Stimulated activated CD8-positive, alpha-beta memory T cell treated with anti-CD3 and anti-CD28 coated beads, Interleukin-15, amount 100 ng/mL, for 1 hour (primary cell): Measurements from ENCODE around the gene NSA2.
"Not testable (repeated sequence)": the region's sequence is repeated elsewhere in the genome, so short reads cannot be mapped to it uniquely, and the experiment has no call there.

Experiments
- DNase-seq: peaks from one replicate; pipeline ENCODE4 v3.0.0-alpha.2; 2020; ENCODE audit warnings: low read depth

NSA2 gene

DNA sequence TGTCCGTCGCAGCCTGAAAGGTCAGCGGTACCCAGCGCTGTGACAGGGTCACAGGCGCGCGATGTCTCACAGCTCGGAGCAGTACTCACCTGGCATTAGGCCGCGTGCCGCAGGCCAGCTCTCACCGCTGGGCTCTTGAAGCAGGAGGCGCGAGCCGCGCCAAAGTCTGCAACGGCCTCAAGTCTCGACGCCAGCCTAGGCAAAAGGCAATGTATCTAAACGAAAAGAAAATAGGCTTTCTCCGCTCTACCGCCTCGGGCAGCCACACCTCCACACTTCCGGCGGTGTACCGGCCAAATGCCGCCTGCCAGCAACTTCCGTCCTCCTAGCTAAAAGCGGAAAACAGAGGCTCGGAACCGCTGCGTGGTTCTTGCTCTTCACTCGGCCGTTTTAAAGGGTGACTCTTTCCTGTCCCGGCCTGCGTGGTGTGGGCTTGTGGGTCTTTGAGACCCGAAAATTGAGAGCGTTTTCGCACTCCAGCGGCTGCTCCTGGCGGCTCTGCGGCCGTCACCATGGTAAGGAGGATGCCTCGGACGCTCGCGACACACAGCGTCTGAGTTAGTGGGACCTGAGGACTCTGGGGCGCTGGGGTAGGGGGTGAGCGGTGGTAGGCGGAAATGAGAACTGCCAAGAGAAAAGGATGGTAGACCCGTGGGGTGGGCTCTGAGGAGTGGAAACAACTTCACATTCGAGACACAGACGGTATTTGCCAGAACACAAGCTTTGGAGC is at the start of gene NSA2, which contains the start of gene GFM2:
TSS of gene NSA2 (plus strand) at position 401 of the 730 bp plus-strand sequence. CDS start at position 513, 112 bp downstream.
TSS of gene GFM2 (minus strand) at position 269 of the 730 bp plus-strand sequence. CDS start 3,375 bp downstream, outside the sequence.
- peak; percentile 89 for DNase-seq

DNA sequence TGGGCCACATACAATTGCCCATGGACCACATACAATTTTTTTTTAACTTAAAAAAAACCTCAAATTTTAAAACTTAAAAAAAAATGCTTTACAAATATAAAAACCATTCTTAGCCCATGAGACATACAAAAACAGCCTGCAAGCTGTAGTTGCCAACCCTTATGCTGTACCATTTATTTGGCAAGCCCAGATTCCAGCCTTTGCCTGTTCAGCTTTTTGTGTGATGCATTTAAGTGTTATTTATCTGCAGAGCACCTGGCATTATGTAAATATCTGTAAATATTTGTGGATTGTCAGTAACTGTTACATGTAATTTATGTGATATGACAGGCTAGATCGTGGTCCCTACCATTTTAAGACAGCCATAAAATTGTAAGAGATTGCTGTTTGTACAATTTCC is 49.5 kb upstream of the NSA2 start:
- no peak for DNase-seq

DNA sequence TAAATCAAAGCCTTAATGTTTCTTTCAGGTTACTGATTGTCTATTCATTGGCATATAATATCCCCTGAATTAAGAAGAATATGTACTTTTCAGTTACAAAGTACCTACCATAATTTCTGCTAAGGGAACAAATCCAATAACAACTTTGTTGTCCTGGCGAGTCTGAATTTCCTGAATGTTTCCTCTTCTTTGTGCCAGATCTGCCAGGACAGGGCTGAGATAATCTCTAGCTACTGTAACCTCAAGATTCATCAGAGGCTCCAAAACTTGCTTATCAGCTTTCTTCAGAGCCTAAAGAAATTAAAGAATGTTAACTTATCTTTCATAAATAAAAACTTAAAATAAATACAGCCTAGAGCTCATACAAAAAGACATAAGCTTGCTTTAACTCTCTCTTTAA is 44.8 kb upstream of the NSA2 start:
- DNase-seq, result no peak

DNA sequence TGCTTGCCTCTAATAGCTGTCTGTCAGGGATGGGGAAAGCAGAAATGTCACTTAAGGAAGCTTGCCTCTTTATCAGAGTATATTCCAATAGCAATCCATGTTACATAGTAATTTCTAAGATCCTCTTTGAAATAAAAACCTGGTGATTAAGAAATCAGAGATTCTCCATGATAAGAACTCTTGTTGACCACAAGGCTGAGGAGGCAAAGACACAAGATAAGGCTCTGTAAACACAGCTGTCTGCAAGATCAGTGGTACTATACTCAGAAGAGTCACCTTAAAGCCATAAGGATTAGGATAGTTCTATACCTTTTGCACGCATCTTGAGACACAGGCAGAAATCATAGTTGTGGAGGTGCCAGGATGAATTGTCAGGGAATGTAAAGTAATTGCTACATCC is 41.7 kb upstream of the NSA2 start:
- DNase-seq, result no peak

DNA sequence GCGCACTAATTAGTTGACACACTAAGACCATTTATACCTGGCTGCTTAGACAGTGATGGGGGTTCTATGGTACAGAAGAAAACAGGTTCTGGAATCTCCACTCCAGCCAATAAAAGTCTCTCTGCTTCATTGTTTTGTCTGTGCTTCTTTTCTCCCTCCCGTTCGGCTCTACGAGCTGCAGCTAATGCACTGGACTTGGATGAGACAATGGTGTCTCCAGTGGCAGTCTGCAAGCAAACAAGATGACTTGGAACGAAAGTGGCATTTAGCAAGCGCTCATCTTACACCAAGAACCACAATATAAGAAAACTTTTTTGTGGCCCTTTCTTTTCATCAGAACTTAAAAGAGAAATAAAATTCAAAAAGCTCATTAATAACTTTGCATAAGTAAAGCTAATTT is 30.3 kb upstream of the NSA2 start:
- no peak for DNase-seq

DNA sequence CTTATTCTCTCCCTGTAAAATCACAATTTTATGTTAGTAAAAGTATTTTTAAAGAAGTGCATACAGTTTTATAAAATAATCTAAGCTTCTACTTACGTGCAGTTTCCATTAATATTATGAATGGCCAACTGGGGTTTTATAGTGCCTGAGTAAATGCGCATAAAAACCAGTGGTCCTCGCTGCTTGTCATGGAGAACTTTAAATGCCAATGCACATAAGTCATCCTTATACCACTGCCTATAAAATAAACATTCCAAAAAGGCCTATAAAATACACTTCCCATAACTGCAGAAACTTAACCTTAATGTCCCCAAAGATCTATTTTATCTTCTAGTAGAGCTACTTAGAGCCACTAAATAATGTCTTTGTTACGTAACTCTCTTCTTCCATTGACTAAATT is 28.6 kb upstream of the NSA2 start:
- no peak for DNase-seq

DNA sequence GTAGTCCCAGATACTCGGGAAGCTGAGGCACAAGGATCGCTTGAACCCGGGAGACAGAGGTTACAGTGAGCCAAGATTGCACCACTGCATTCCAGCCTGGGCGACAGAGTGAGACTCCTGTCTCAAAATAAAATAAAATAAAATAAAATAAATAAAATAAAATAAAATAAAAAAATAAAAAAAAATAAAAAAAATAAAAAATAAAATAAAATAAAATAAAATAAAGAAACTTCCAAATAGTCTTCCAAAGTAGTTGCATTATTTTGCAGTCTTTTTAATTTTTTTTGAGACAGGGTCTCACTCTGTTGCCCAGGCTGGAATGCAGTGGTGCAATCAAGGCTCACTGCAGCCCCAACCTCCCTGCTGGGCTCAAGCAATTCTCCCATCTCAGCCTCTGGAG is 18.3 kb upstream of the NSA2 start:
- not testable (repeated sequence) for DNase-seq

DNA sequence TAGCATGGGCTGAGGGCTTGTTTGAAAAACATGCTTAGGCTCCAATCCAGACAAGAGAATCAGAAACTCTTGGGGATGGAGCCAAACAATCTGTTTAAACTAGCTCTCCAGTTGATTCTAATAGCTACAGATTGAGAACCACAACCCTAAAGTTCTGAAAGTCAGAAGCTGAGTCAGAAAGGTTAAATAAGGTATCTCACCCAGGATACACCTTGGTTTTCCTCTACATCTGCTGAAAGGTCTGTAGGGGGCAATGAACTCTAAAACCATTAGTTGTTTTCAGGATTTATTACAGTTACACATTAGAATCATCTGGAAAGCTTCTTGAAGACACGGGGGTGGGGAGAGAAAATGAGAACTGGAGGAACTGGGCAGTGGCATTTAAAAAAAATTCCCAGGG is 5.8 kb upstream of the NSA2 start:
- DNase-seq, result no peak

DNA sequence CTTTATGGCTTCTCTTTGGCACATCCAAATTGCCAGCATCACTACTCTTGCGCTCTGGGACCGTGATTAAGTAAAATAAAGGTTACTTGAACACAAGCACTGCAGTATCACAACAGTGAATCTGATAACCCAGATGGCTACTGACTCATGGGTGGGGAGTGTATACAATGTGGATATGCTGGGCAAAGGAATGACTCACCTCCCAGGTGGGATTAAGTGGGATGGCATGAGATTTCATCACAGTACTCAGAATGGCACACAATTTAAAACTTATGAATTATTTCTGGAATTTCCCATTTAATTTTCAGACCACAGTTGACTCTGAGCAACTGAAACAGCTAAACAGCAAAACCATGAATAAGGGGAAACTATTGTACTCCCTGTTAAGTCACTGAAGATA is 4.5 kb upstream of the NSA2 start:
- no peak for DNase-seq

DNA sequence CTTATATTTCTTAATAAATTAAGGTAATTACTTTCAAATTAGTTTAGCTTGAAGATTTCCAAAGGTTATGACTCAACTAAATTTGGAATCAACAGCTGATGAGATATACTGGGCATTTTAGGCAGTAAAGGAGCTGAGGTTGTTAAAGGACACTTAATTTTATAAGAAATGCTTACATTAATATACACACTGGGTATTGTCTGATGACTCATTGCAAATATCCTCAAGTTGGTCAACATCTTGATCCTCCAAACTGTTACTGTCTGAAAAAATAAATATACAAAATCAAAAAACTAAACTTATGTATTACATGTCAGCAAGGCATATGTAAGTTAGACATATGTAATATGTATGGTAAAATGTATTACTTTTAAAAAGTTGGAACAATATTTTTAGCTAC is 3.5 kb upstream of the NSA2 start:
- DNase-seq, result no peak

DNA sequence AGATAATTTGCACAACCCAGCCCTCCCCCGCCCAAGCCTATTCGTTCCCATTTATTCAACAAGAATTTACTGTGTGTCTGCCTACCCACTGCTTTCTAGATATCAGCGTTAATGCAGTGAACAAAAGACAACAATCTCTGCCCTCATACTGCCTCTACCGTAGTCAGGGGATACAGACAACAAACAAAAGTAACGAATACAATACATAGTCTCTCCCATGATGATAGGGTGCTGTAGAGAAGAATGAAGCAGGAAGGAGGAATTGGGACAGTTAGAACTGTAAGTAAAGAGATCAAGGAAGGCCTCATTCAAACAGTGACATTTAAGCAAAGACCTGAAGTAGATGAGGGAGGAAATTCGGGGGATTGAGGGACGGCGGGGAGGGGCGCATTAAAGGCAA is 1.8 kb upstream of the NSA2 start:
- DNase-seq, result no peak

DNA sequence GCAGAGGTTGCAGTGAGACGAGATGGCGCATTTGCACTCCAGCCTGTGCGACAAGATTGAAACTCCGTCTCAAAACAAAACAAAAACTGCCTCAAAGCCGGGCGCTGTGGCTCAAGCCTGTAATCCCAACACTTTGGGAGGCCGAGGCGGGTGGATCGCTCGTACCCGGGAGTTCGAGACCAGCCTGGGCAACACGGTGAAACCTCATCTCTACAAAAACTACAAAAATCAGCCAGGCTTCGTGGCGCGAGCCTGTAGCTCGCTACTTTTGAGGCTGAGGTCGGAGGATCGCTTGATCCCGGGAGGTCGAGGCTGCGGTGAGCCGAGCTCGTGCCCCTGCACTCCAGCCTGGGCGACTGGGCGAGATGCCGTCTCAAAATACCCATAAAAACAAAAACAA is 1.1 kb upstream of the NSA2 start:
- DNase-seq, result no peak

DNA sequence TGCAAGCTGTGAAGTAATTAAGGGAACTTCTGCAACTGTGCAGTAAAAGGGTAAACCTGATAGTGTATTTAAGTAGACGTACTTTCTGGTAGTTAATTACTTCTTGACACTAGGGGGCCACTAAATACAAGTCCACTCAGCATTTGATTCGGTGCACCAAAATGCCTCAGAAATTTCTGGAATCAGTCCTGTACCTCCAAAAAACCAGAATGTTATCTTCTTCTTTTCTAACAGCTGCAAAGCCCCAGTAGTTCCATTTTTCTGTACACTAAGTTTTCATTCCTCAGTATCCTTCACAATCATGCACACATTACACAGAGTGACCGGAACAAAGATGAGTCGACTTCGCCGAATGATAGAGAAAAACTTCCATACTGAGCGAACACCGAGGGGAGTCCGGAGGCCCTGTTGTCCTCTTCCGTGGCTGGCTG is 616 bp upstream of the NSA2 start:
- no peak for DNase-seq

DNA sequence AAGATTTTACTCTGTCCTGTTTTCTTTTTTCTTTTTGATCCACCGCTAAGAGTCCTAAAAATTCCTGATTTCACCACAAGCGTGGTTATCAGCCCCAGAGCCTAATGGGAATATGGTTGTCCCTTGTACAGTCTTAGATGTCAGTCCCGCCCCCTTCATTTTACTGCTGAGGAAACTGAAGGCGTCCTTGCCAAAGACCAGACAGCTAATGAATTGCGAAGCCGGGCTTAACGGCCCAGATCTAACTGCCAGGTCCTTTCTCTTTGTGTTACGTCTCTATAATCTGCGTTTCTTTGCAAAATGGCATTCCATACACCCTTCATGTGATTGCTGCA is 497 bp downstream of the NSA2 start:
- no peak for DNase-seq

DNA sequence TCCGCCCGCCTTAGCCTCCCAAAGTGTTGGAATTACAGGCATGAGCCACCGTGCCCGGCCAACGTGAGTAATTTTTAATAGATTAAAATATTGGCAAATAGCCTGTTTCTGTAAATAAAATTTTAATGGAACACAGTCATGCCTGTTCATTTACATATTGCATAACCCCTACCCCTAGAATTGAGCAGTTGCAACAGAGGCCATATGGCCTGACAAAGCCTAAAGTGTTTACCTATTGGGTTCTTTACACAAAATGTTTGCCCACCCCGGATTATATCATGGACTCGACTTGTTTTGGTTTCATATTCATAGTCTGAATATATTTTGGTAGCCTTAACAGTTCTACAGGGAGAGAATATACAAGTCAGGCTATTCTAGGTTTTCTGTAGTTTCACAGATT is 5.3 kb downstream of the NSA2 start:
- DNase-seq, result no peak

DNA sequence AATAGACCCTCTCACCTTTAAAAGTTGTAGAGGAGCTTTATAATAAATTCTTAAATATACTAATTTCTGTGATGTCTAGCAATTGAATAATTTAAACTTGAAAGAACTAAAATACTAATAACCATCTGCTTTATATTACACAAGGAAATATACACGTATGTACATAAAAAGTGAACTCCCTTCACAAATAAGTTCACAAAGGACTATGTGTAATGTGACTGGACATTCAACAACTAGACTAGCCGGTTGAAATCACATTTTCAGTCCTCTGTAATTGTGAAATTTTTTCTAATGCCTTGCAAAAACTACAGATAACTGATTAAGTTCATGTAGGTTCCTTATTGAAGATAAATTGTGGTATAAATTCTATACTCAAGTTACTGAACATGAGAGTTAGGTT is 11.6 kb downstream of the NSA2 start:
- no peak for DNase-seq

DNA sequence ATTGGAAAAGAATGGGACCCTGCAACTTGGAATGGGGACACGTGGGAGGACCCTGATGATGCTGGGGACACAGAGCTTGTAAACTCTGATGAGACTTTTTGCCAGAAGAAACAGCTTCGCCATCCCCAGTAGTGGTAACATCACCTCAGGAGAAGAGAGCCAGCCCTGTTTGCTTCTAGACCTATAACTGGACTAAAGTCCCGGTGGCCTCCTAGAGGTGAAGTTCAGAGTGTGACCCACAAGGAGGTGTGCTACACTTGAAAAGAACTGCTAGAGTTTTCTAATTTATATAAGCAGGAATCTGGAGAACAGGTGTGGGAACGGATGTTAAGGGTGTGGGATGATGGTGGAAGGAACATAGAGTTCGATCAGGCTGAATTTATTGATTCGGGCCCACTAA is 19.8 kb downstream of the NSA2 start:
- no peak for DNase-seq

DNA sequence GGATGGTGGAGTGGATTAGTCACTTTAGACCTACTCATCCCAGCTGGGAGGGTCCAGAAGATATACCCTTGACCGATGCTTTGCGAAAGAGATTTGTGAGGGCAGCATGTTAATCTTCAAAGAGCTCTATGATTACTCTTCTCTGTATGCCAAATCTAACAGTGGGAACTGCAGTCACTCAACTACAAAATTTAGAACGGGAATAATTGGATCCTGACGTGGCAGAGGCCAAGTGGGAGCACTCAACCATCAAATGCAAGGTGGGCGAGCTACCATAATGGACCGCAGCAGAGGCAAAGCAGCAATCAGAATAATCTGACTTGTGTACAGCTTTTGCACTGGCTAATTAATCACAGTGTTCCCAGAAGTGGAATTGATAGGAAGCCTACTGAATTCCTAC is 20.4 kb downstream of the NSA2 start:
- DNase-seq, result no peak

DNA sequence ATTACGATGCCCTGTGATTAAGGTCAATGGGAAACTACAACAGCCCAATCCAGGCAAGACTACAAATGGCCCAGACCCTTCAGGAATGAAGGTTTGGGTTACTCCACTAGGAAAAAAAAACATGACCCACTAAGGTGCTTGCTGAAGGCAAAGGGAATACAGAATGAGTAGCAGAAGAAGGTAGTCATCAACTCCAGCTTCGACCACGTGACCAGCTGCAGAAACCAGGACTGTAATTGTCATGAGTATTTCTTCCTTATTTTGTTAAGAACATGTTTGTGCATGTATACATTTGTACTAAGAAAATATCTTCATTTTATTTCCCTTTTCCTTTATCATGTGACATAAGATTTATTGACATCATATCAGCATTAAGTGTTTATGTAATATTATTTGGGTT is 24.6 kb downstream of the NSA2 start:
- not testable (repeated sequence) for DNase-seq

DNA sequence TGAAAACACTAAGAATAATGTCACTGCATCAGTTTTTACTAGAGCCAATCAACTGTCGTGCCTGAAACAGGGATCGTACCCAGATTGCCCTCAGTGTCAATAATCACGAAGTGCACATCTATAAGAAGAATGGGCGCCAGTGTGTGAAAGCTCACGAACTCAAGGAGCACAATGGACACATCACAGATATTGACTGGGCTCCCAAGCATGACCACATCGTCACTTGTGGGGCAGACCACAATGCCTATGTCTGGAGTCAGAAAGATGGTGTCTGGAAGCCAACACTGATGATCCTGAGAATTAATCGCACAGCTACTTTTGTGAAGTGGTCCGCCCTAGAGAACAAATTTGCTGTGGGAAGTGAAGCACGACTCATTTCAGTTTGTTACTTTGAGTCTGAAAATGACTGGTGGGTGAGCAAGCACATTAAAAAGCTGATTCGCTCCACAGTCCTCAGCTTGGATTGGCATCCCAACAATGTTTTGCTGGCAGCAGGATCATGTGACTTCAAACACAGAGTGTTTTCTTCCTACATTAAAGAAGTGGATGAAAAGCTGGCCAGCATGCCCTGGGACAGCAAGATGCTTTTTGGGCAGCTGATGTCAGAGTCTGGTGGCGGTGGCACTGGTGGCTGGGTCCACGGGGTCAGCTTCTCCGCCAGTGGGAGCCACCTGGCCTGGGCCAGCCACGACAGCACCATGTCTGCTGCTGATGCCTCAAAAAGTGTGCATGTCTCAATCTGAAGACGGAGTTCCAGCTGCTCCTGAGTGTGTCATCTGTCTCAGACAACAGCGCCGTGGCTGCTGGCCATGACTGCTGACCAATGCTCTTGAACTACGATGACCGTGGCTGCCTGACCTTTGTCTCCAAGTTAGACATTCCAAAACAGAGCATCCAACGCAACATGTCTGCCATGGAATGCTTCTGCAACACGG is 32.2 kb downstream of the NSA2 start:
- no peak for DNase-seq

DNA sequence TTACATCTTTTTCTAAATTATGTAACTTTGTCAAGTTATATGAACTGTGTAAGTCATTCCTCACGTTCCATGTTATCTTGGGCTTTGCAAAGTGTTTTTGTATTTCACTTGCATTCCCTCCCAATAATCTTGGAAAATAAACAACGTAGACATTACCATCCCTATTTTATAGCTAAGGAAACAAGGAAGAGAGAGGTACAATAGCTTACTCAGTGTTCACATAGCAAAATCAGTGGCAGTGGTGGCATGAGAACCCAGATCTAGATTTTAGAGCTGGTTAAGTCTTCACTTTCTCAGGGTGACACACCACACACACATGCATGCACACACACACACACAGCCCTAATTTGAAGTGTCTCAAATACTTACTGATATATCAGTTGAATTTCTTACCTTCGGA is 34.1 kb downstream of the NSA2 start:
- no peak for DNase-seq

DNA sequence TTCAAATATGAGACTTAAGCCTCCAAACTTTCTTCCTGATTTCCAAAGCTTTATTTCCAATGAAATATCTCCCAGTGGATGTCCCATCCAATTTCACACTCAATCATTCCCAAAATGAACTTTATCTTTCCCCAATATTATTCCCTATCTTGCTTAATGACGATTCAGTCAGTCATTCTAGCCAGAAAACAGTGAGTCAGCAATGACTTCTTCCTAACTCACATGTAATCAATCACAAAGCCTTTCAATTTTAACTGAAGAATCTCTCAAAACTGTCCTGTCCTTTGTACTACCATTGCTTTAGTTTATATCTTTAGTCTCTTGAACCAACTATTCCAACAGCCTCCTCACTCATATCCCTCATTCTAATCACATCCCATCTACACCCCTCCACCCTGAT is 34.9 kb downstream of the NSA2 start:
- no peak for DNase-seq

DNA sequence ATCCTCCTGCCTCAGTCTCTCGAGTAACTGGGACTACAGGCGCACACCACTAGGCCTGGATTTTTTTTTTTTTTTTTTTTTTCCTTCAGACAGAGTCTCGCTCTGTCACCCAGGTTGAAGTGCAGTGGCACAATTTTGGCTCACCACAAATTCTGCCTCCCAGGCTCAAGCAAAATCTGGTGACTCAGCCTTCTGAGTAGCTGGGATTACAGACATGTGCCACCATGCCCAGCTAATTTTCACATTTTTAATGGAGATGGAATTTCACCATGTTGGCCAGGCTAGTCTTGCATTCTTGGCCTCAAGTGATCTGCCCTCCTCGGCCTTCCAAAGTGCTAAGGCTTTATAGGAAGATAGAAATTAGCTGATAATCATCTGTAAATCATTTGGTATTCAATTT is 43.9 kb downstream of the NSA2 start:
- DNase-seq, result no peak
